Stimulated activated effector memory CD8-positive, alpha-beta T cell treated with anti-CD3 and anti-CD28 coated beads, Interleukin-12 subunit alpha, Interleukin-12 subunit beta, amount 100 ng/mL, for 72 hours (primary cell): Measurements from ENCODE around the gene TRIM4.
"Not testable (repeated sequence)": the region's sequence is repeated elsewhere in the genome, so short reads cannot be mapped to it uniquely, and the experiment has no call there.

Source experiments
- ATAC-seq: fragments of 150-1000 bp; cut with Tn5 transposase; 2 replicates; pipeline ENCODE4 v1.10.0; 2021
- DNase-seq, 2 donors: peaks; one replicate each; pipeline ENCODE4 v3.0.0; 2021 to 2022; ENCODE audit warnings: low spot score in 2 of 2
- H3K27ac Mint-ChIP-seq: one replicate; pipeline ENCODE4 v1.8.0; 2022; ENCODE audit warnings: mild to moderate bottlenecking, mixed read lengths
- H3K36me3 Mint-ChIP-seq: one replicate; pipeline ENCODE4 v1.8.0; 2022; ENCODE audit warnings: mild to moderate bottlenecking, mixed read lengths
- H3K4me1 Mint-ChIP-seq: one replicate; pipeline ENCODE4 v1.8.0; 2022; ENCODE audit warnings: mixed read lengths
- H3K4me3 Mint-ChIP-seq: one replicate; pipeline ENCODE4 v1.8.0; 2022; ENCODE audit warnings: mild to moderate bottlenecking, mixed read lengths
- H3K9me3 Mint-ChIP-seq: one replicate; pipeline ENCODE4 v1.8.0; 2022; ENCODE audit warnings: mixed read lengths

The TRIM4 gene

GRCh38 chr7:99928994-99929729 lies 9.8 kb upstream of the TRIM4 start, which contains the start of gene GJC3:
TSS of gene GJC3 (minus strand) at chr7:99929620. CDS start at chr7:99929620, 0 bp downstream.
- H3K27ac Mint-ChIP-seq = no peak within 1 kb of the TSS
- H3K4me3 Mint-ChIP-seq = peak within 1 kb of the TSS; percentile 47
- no peaks in the 10 kb centered on the region for H3K9me3 Mint-ChIP-seq
- peaks cover 17% of the 10 kb centered on the region for H3K4me1 Mint-ChIP-seq
- no peaks in the 10 kb centered on the region for H3K36me3 Mint-ChIP-seq
- DNase-seq = peak in 1 of 2 donors; percentile 8
- ATAC-seq = peak; percentile 85

GRCh38 chr7:99928188-99928587 lies 8.9 kb upstream of the TRIM4 start:
- Mint-ChIP-seq H3K27ac (no peak overlapping the region), H3K4me1 (peaks cover 17% of the 10 kb centered on the region), H3K9me3 (no peaks in the 10 kb centered on the region), H3K4me3 (no peak overlapping the region), H3K36me3 (no peaks in the 10 kb centered on the region)
- DNase-seq (no peak), ATAC-seq (no peak)

- Mint-ChIP-seq H3K9me3 (no peaks in the 10 kb centered on the region), H3K4me1 (peaks cover 17% of the 10 kb centered on the region), H3K27ac (no peak overlapping the region), H3K36me3 (no peaks in the 10 kb centered on the region), H3K4me3 (no peak overlapping the region)
- ATAC-seq = no peak
- no peak for DNase-seq
Measured at GRCh38 chr7:99927536-99927935, 8.2 kb upstream of the TRIM4 start.

- Mint-ChIP-seq H3K36me3 (no peaks in the 10 kb centered on the region), H3K9me3 (no peaks in the 10 kb centered on the region), H3K27ac (no peak overlapping the region), H3K4me3 (no peak overlapping the region), H3K4me1 (peaks cover 17% of the 10 kb centered on the region)
- ATAC-seq (no peak), DNase-seq (no peak)
Measured at GRCh38 chr7:99926321-99926720, 7.0 kb upstream of the TRIM4 start.

DNA sequence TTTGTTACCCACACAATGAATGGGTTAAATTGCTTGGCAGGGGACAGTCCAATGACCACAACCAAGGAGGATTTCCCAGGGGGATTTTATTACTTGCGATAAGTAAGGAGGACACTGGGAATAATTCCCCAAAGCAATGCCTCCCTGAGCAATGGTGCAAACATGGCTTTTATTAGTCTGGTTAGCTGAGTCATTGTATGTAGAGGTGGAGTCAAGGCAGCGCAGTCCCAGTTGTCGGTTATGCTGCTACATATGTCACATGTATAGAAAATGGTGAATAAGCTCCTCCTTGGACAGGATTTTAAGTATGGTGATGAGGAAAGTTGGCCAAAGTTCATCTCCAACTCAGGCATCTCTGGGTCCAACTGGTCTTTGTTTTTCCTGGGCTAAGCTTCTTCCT lies 3.9 kb upstream of the TRIM4 start:
- no peak for ATAC-seq
- H3K36me3 Mint-ChIP-seq = peaks cover 8% of the 10 kb centered on the region
- no peak for DNase-seq
- no peaks in the 10 kb centered on the region for H3K9me3 Mint-ChIP-seq
- no peak overlapping the region for H3K4me3 Mint-ChIP-seq
- no peak overlapping the region for H3K27ac Mint-ChIP-seq
- peaks cover 14% of the 10 kb centered on the region for H3K4me1 Mint-ChIP-seq

GRCh38 chr7:99920149-99920548 lies 819 bp upstream of the TRIM4 start:
- DNase-seq = peak in 1 of 2 donors; percentile 44
- H3K27ac Mint-ChIP-seq = peak overlapping the region; percentile 97
- H3K4me1 Mint-ChIP-seq = peaks cover 43% of the 10 kb centered on the region

DNA sequence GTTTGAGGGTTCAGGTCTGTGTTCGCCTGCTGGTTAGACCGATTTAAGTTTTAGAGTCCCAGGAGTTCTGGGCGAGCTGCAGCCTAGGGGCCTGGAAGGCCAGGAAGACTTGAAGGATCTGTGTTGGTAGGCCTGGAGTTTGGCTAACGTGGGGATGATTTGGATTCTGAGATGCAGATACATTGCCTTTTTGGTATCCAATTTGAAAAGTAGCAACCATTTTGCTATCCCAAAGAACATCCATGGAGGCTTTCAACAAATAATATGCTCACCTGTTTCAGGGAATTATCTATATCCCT lies 433 bp upstream of the TRIM4 start:
- peaks cover 47% of the 10 kb centered on the region for H3K4me1 Mint-ChIP-seq
- no peak for DNase-seq
- ATAC-seq = no peak
- no peaks in the 10 kb centered on the region for H3K9me3 Mint-ChIP-seq
- H3K4me3 Mint-ChIP-seq = peak overlapping the region; percentile 93
- H3K27ac Mint-ChIP-seq = peak overlapping the region; percentile 97
- H3K36me3 Mint-ChIP-seq = peaks cover 37% of the 10 kb centered on the region

More at GRCh38 chr7:99920149-99920548, 819 bp upstream of the TRIM4 start:
- Mint-ChIP-seq H3K4me3 (peak overlapping the region; percentile 93), H3K36me3 (peaks cover 35% of the 10 kb centered on the region), H3K9me3 (no peaks in the 10 kb centered on the region)
- ATAC-seq = no peak

DNA sequence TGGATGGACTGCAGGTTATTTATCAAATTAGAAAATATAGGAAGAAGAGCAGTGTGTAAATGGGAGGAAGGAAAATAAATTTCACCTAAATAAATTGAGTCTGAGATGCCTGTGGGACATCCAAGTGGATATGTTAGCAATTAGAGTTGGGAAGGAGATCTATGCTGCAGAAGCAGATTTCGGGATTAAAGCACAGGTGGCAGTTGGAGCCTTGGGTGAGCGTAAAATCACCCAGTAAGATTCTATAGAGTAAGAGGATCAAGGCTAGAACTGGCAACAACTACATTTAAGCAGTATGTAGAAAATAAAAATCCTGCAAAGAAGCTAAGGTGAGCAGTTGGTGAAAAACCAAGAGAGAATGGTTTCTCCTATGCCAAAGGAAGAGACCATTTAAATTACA lies 8.4 kb downstream of the TRIM4 start:
- Mint-ChIP-seq H3K36me3 (peaks cover 91% of the 10 kb centered on the region), H3K4me3 (no peak overlapping the region), H3K4me1 (peaks cover 31% of the 10 kb centered on the region), H3K9me3 (no peaks in the 10 kb centered on the region), H3K27ac (no peak overlapping the region)
- ATAC-seq (no peak), DNase-seq (no peak)

DNA sequence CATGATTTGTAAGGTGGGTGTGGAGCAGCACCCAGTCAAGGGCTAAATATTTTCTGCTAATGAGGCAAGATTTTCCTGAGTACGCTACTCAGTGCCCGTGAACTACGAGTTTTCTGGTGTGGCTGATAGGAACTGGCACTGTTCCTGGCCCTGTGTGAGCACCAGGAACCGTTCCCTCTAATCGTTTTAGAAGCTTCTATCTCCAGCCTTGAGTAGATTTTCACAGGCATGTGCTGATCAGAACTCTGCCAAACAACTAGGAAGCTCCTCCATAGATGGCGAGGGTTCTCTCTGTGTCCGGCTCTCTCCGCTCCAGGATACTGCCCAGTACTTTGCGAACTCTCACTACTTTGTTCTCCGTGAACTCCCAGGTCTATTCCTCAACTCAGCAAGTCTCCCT lies 17.7 kb downstream of the TRIM4 start:
- Mint-ChIP-seq H3K4me1 (peaks cover 9% of the 10 kb centered on the region), H3K27ac (no peak overlapping the region), H3K36me3 (peaks cover 76% of the 10 kb centered on the region), H3K4me3 (no peak overlapping the region), H3K9me3 (no peaks in the 10 kb centered on the region)
- no peak for ATAC-seq
- no peak for DNase-seq

DNA sequence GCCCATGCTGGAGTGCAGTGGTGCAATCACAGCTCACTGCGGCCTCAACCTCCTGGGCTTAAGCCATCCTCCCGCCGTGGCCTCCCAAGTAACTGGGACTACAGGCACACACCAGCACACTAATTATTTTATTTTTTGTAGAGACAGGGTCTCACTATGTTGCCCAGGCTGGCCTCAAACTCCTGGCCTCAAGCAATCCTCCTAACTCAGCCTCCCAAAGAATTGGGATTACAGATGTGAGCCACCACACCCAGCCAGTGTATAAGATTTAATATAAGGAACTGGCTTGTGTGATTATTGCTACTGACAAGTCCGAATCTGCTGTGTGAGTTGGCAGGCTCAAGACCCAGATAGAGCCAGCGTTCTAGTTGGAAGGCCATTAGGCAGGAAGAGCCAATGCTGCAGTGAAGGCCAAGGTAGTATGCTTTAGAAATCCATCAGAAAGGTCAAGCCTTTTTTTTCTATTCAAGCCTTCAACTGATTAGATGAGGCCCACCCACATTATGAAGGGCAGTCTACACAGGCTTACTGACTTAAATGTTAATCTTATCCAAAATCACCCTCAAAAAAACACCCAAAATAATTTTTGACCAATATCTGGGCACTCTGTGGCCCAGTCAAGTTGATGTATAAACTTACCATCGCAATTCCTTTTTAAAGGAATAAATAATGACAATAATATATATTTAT lies 19.4 kb downstream of the TRIM4 start:
- no peaks in the 10 kb centered on the region for H3K9me3 Mint-ChIP-seq
- H3K4me3 Mint-ChIP-seq = no peak overlapping the region
- H3K36me3 Mint-ChIP-seq = peaks cover 60% of the 10 kb centered on the region
- H3K4me1 Mint-ChIP-seq = peaks cover 9% of the 10 kb centered on the region
- no peak for ATAC-seq
- no peak for DNase-seq
- H3K27ac Mint-ChIP-seq = no peak overlapping the region

DNA sequence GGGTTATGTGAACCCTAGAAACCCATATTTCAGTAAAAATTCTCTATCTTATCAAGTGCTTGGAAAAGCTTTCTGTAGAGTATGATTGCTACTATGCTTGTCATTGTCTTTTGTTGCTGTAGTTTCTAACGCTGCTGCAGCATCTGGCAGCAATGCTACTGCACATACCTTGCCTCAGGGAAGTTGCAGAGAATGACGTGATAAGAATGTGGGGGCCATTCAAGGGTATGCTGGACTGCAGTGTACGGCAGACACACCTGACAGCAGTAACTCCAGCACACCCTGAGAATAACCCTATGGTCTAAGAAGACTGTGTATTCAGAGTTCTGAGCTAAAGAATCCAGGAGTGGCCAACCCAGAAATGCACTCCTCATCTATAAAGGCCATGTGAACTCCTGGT lies 20.5 kb downstream of the TRIM4 start:
- H3K4me3 Mint-ChIP-seq = no peak overlapping the region
- H3K4me1 Mint-ChIP-seq = peaks cover 9% of the 10 kb centered on the region
- H3K36me3 Mint-ChIP-seq = peaks cover 55% of the 10 kb centered on the region
- H3K9me3 Mint-ChIP-seq = no peaks in the 10 kb centered on the region
- no peak for DNase-seq
- no peak overlapping the region for H3K27ac Mint-ChIP-seq
- no peak for ATAC-seq

DNA sequence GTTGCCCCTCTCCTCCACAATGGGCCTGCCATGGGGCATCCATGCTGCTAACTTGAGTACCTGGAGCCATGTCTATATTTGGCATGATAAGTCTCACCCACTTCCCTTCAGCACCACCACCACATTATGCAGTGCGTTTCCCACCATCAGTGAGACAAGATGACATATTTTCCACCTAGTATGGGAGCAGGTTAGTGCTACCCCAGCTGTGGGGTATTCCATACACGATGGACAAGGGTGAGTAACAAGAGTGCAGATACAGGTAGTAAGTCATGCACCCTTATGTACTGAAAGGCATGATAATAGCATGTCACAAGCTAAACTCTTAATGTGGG lies 21.3 kb downstream of the TRIM4 start:
- no peak overlapping the region for H3K4me3 Mint-ChIP-seq
- H3K9me3 Mint-ChIP-seq = no peaks in the 10 kb centered on the region
- H3K4me1 Mint-ChIP-seq = peaks cover 9% of the 10 kb centered on the region
- H3K27ac Mint-ChIP-seq = peak overlapping the region; percentile 36
- no peak for DNase-seq
- ATAC-seq = peak; percentile 76
- H3K36me3 Mint-ChIP-seq = peaks cover 51% of the 10 kb centered on the region

- peak; percentile 78 for ATAC-seq
- no peaks in the 10 kb centered on the region for H3K9me3 Mint-ChIP-seq
- peaks cover 9% of the 10 kb centered on the region for H3K4me1 Mint-ChIP-seq
Measured at GRCh38 chr7:99897322-99898022, 21.9 kb downstream of the TRIM4 start.

DNA sequence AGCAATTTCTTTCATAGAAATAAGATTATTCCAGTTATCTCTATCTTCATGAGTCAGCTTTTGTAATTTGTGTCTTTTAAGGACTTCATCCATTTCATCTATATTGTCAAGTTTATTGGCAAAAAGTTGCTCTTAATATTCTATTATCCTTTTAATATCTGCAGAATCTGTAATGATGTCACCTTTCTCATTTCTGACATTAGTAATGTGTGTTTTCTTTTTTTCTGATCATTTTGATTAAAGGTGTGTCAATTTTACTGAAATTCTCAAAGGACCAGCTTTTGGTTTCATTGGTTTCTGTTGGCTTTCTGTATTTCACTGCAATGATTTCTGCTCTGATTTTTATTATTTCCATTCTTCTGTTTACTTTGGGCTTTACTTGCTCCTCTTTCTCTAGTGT lies 24.6 kb downstream of the TRIM4 start:
- H3K36me3 Mint-ChIP-seq = peaks cover 47% of the 10 kb centered on the region
- H3K9me3 Mint-ChIP-seq = no peaks in the 10 kb centered on the region
- no peak overlapping the region for H3K4me3 Mint-ChIP-seq
- H3K4me1 Mint-ChIP-seq = peaks cover 9% of the 10 kb centered on the region
- DNase-seq (no peak), ATAC-seq (no peak)
- H3K27ac Mint-ChIP-seq = no peak overlapping the region

More at GRCh38 chr7:99897322-99898022, 21.9 kb downstream of the TRIM4 start:
- DNase-seq = peak in 1 of 2 donors; percentile 57
- H3K36me3 Mint-ChIP-seq = peaks cover 48% of the 10 kb centered on the region
- peak overlapping the region; percentile 36 for H3K27ac Mint-ChIP-seq
- H3K4me3 Mint-ChIP-seq = no peak overlapping the region

- DNase-seq (no peak), ATAC-seq (no peak)
- Mint-ChIP-seq H3K36me3 (peaks cover 45% of the 10 kb centered on the region), H3K9me3 (no peaks in the 10 kb centered on the region), H3K27ac (no peak overlapping the region), H3K4me1 (peaks cover 8% of the 10 kb centered on the region), H3K4me3 (no peak overlapping the region)
Measured at GRCh38 chr7:99893280-99893679, 26.1 kb downstream of the TRIM4 start.

- H3K36me3 Mint-ChIP-seq = peaks cover 45% of the 10 kb centered on the region
- not testable (repeated sequence) for H3K9me3 Mint-ChIP-seq, ATAC-seq, H3K27ac Mint-ChIP-seq, DNase-seq, H3K4me1 Mint-ChIP-seq, H3K4me3 Mint-ChIP-seq
Measured at GRCh38 chr7:99890348-99890747, 29.0 kb downstream of the TRIM4 start.
